ENCODE results near the gene GRAP2.

DNA sequence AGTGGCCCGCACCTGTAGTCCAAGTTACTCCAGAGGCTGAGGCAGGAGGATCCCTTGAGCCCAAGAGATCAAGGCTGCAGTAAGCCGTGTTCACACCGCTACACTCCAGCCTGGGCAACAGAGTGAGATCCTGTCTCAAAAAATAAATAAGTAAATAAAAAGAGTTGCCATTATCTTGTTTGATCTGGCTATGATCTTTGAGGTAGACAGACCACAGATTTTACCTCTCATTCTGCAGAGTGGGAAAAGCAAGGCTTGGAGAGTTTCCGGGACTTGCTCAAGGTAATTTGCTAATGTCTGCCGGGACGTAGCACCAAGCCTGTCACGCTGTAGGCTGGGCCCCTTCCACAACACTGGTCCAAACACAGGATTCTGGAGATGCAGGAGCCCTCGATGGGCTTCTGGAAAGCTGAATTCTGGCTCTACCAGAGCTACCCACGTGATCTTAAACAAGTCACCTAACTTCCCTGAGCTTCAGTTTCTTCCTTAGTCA is 6.8 kb downstream of the GRAP2 start:
- no peak for TF ChIP-seq POLR2A (IDR thresholded peaks at IDR 0.05)
- TF ChIP-seq, protein P1, sequence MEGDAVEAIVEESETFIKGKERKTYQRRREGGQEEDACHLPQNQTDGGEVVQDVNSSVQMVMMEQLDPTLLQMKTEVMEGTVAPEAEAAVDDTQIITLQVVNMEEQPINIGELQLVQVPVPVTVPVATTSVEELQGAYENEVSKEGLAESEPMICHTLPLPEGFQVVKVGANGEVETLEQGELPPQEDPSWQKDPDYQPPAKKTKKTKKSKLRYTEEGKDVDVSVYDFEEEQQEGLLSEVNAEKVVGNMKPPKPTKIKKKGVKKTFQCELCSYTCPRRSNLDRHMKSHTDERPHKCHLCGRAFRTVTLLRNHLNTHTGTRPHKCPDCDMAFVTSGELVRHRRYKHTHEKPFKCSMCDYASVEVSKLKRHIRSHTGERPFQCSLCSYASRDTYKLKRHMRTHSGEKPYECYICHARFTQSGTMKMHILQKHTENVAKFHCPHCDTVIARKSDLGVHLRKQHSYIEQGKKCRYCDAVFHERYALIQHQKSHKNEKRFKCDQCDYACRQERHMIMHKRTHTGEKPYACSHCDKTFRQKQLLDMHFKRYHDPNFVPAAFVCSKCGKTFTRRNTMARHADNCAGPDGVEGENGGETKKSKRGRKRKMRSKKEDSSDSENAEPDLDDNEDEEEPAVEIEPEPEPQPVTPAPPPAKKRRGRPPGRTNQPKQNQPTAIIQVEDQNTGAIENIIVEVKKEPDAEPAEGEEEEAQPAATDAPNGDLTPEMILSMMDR (IDR thresholded peaks at IDR 0.05), result no peak

All from stomach (tissue), 4 donors.